NCI-H748 (cell line): ENCODE results near the gene FCN3.
"Not testable (repeated sequence)": the region's sequence is repeated elsewhere in the genome, so short reads cannot be mapped to it uniquely, and the experiment has no call there.

Experiments used
- DNase-seq: peaks from one replicate; lab custom pipeline; 2025; ENCODE audit not compliant: unreplicated experiment; lab: John Stamatoyannopoulos, UW

FCN3 gene

GRCh38 chr1:27374362-27375086, at the start of gene FCN3:
Gene FCN3 (minus strand): TSS chr1:27374824. CDS start chr1:27374818, 6 bp downstream.
- DNase-seq, result no peak

- no peak for DNase-seq
These were observed 49.1 kb upstream of the FCN3 start for GRCh38 chr1:27423709-27424108.

GRCh38 chr1:27418326-27419185, 43.9 kb upstream of the FCN3 start:
- no peak for DNase-seq

DNA sequence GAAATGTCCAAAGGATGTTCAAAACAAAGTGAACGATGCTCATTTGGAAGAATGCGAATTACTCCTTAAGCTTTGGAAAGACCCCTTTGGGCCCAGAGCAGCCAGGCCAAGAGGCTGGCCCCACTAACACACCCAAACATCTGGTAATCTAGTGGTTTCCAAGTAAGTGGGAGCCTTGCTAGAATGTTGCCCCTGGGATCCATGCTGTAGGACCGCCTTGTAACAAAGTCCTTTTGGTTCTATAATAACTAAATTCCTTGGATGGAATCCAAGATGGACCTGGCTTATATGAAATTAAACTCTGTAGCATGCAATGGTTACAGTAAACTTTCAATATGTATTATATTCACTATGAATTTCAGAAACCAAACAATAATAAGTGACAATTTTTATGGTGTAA, 43.1 kb upstream of the FCN3 start:
- no peak for DNase-seq

DNA sequence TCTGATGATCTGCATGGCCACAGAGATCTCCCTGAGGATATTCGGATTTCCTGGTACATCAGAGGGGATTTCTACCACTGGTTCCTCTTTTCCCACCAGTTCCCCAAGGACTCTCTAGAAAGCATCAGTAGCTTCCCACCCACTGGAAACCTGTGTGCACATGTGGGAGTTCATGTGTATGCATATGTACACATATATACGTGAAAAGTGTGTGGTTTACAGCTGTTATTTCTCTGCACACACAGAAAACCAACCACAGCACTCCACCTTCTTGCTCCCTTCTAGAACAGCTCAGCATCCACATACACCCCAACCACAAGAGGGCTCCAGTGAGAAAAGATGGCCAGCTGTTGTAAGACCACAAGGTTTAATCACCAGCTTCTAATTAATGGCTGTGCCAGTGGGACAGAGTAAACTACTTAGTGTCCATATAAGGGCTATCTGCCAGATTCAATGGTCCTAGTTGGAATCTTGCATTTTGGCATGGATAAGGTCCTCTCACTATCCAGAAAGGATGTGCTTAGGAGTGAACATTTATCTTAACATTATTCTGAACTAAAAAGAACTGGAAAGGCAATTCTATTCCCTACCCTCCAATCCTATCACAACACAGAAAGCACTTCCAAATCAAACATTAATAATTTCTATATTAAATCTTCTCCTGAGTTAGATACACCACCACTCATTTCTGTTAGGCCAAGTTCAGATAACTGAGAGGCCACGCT, 41.9 kb upstream of the FCN3 start:
- DNase-seq, result peak; percentile 68

DNA sequence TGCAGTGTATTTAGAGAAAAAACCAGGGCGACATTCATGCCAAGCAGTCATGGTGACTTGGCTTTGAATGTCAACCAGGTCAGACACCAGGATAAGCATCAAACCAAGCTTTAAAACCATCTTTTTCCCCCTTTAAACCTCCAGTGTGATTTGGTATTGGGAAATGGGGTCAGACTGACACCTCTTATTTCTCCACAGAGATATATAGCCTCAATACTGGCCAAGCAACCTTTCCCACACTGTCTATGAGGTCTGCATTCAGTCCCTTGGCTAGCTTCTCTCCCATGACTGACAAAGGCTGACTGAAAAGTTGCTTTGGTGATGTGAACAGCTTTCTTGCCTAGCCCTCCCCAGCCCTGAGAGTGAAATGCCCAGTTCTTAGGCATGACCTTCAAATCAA, 39.5 kb upstream of the FCN3 start:
- DNase-seq, result no peak

DNA sequence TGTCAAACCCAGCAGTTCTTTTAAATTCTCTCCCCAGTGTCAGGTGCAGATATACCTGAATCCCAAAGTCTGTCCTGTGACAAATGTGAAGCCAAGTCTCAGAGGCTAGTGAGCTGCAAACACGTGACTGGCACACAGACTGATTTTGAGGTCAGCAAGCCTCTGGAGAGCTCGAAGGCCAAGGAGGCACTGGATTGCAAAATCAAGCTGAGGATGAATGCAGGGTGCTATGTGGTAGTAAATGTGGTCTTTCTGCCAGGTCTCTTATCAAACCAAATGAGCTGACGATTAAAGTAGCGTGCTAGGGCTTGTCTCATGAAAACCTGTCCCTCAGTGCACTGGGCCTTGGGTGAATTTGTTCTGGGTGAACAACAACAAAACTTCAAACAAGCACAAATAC, 38.4 kb upstream of the FCN3 start:
- DNase-seq, result no peak

GRCh38 chr1:27412502-27412901, 37.9 kb upstream of the FCN3 start:
- no peak for DNase-seq

GRCh38 chr1:27410709-27411108, 36.1 kb upstream of the FCN3 start:
- no peak for DNase-seq

DNA sequence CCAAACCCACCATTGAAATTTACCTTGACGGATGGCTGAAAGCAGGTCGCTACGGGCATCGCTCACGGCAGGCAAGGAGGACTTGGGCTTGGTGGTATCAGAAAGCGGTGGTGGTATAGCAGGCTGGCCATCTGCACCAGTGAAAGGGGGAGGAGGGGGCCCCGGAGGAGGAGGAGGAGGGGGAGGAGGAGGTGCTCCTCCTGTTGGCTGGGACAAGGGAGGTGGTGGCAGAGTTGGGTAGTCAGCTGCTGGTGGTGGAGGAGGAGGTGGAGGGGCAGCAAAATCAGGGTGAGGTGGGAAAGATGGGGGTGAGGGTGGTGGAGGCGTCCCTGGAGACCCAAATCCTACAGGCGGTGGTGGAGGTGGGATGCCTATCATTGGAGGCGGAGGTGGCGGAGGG, 35.0 kb upstream of the FCN3 start:
- no peak for DNase-seq

GRCh38 chr1:27408151-27408550, 33.5 kb upstream of the FCN3 start:
- DNase-seq, result no peak

DNA sequence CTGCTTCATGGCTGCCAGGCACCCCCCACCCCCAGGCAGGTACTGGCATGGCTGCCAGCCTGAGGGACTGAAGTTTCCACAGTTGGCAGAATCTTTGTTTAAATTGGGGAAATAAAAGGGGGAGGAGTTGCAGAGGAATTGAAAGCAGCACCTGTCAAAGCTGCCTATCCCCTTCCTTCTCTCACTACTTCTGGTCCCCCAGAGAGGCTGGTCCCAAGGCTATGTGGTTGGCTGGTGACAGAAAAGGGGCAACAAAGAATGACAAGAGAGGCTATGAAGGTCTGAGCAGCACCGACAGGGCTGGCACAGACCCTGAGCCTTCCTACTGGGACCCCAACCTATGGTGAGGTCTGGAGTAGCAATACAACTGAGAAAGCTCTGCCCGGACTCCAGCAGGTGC, 32.2 kb upstream of the FCN3 start:
- DNase-seq, result not testable (repeated sequence)

- DNase-seq, result no peak
These were observed 31.7 kb upstream of the FCN3 start for GRCh38 chr1:27406362-27406680.

GRCh38 chr1:27405598-27406361, 31.2 kb upstream of the FCN3 start:
- DNase-seq, result not testable (repeated sequence)

- no peak for DNase-seq
These were observed 30.4 kb upstream of the FCN3 start for GRCh38 chr1:27405074-27405473.

GRCh38 chr1:27403931-27404330, 29.3 kb upstream of the FCN3 start:
- no peak for DNase-seq

DNA sequence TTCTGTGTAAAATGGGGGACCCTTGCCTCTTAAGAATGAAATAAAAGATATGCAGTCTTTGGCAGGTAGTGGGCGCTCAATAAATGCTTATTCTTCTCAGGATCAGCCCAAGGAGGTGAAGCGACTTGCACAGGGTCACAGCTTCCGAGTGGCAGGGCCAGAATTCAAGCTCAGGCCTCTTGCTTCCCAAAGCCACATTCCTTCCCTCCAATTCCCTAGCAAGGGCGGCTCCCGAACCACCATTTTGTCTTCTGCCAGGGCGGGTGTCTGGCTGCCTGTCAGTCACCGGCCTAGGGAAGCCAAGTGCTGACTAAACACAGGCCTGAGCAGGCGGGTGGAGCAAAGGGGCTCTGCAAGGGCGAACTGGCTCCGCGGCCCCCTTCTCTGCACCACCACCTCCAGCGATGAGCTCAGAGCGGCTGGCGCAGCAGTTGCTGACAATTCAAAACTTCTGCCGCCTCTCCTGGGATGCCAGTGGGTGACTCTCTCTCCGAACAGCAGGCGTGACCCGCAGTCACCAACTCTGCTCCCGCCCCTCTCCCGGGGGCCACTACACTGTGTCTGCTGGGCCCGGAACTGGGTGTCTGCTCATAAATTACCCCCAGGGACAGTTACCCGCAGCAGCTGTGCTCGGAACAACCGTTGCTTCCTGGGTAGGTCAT, 28.6 kb upstream of the FCN3 start:
- DNase-seq, result no peak

DNA sequence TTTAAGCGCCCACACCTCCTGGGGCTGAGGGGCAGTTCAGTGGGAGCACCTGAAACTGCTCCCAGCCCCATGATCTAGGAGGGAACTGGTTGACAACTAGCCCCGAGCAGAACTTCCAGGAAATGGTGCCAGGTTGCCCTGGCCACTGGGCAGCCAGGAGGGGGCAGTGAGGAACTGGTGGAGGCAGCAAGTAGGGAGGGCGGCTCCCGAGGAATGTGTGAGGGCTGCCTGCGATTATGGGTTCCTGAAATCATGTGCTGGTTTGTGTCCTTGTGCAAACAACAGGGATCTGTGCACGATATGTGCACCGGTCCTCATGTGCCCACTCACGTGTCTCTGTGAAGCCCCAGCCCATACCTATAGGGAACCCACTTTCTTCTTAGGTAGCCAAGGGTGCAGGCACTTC, 27.7 kb upstream of the FCN3 start:
- DNase-seq, result peak; percentile 44

GRCh38 chr1:27400963-27401341, 26.3 kb upstream of the FCN3 start:
- DNase-seq, result no peak

DNA sequence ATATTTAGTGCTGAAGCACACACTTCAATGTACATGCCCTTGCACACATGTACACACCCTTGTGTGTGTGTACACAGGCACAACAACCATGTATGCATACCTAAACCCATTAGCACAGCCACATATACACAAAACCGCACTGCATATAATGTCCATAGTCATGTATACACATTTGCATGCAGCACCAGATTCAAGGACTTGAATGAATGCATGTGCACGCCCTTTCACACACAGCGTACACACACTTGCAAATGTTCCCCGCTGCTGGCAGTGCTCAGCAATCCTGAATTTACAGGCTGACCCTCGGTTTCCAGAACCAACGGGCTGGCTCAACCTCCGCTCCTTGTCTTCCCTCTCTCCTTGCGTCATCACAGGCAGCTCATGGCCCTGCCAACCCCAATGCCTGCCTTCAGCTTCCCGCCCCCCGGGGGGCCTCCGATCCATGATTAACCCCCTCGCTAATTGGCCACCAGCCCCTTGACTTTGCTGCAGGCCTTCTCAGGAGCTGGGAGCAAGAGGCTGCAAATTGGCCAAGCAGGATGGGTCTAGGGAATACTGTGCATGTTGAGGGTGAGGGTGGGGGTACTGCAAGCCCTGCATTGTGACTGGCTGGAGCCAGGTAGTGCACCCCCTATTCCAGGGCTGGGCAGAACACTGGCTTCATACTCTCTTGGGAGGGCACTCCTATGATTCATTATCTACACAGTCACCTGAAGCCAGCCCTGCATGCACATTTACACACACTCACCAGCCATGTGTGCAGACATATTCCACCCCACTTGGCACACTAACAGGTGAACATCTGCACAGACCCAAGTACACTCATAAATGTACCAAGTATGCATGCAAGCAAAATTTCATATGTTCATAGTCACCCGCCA, 25.7 kb upstream of the FCN3 start:
- DNase-seq, result no peak
